AG08395 (cell line): ENCODE results near the gene PRR16.
A peak's percentile ranks its signal among the peaks of the same experiment; 100 is the strongest.
"Not testable (repeated sequence)": the region's sequence is repeated elsewhere in the genome, so short reads cannot be mapped to it uniquely, and the experiment has no call there.

Source experiments
- DNase-seq: peaks from one replicate; pipeline ENCODE4 v3.0.0; 2012; ENCODE audit warnings: mixed read lengths, low spot score

Gene PRR16

GRCh38 chr5:120655828-120656435, 191.8 kb downstream of the PRR16 start:
- no peak for DNase-seq

GRCh38 chr5:120657104-120657503, 193.0 kb downstream of the PRR16 start:
- no peak for DNase-seq

- no peak for DNase-seq
Observed at GRCh38 chr5:120677481-120677880, 213.4 kb downstream of the PRR16 start.

- DNase-seq, result peak; percentile 12
Observed at GRCh38 chr5:120678279-120678678, 214.2 kb downstream of the PRR16 start.

GRCh38 chr5:120682851-120683250, 218.8 kb downstream of the PRR16 start:
- DNase-seq, result peak; percentile 59

GRCh38 chr5:120683580-120683979, 219.5 kb downstream of the PRR16 start:
- DNase-seq, result peak; percentile 4

- DNase-seq, result peak; percentile 7
Observed at GRCh38 chr5:120684213-120684612, 220.1 kb downstream of the PRR16 start.

- DNase-seq, result peak; percentile 7
Observed at GRCh38 chr5:120684749-120685415, 220.8 kb downstream of the PRR16 start.

GRCh38 chr5:120690621-120691407, 226.7 kb downstream of the PRR16 start:
- DNase-seq, result no peak

GRCh38 chr5:120692325-120692724, 228.2 kb downstream of the PRR16 start:
- DNase-seq, result no peak

- DNase-seq, result no peak
Observed at GRCh38 chr5:120695368-120695880, 231.3 kb downstream of the PRR16 start.

GRCh38 chr5:120697147-120697546, 233.0 kb downstream of the PRR16 start:
- DNase-seq, result no peak

GRCh38 chr5:120697670-120698327, 233.7 kb downstream of the PRR16 start:
- DNase-seq, result not testable (repeated sequence)

- not testable (repeated sequence) for DNase-seq
Observed at GRCh38 chr5:120700653-120701052, 236.6 kb downstream of the PRR16 start.

- DNase-seq, result not testable (repeated sequence)
Observed at GRCh38 chr5:120702817-120703538, 238.9 kb downstream of the PRR16 start.

GRCh38 chr5:120703918-120704587, 240.0 kb downstream of the PRR16 start:
- no peak for DNase-seq

GRCh38 chr5:120706877-120707276, 242.8 kb downstream of the PRR16 start:
- no peak for DNase-seq

GRCh38 chr5:120717381-120717780, 253.3 kb downstream of the PRR16 start:
- DNase-seq, result no peak

- no peak for DNase-seq
Observed at GRCh38 chr5:120730214-120730613, 266.1 kb downstream of the PRR16 start.

GRCh38 chr5:120734033-120734432, 269.9 kb downstream of the PRR16 start:
- DNase-seq, result peak; percentile 59

- DNase-seq, result no peak
Observed at GRCh38 chr5:120735076-120735475, 271.0 kb downstream of the PRR16 start.
